GM13976 (cell line): Measurements from ENCODE around the gene VAPB.
A peak's percentile ranks its signal among the peaks of the same experiment; 100 is the strongest.

Experiments used
- DNase-seq: peaks from one replicate; pipeline ENCODE4 v3.0.0; 2012; ENCODE audit warnings: low spot score
- in situ Hi-C: fragments of 300-500 bp; cut with MboI; formaldehyde crosslinking; loops from one replicate; pipeline ENCODE4 v1.12.0; 2022; ENCODE audit warnings: low sequenced_read_pairs, mixed read lengths, inconsistent platforms; ENCODE audit not compliant: unreplicated experiment
- TF ChIP-seq, protein P1 (sequence below): IDR thresholded peaks from 2 replicates; pipeline ENCODE4 v1.5.1; 2012; ENCODE audit warnings: borderline replicate concordance, mild to moderate bottlenecking; ENCODE audit not compliant: insufficient read depth; ENCODE audit errors: extremely low read depth, missing control alignments, control extremely low read depth

The VAPB gene

DNA sequence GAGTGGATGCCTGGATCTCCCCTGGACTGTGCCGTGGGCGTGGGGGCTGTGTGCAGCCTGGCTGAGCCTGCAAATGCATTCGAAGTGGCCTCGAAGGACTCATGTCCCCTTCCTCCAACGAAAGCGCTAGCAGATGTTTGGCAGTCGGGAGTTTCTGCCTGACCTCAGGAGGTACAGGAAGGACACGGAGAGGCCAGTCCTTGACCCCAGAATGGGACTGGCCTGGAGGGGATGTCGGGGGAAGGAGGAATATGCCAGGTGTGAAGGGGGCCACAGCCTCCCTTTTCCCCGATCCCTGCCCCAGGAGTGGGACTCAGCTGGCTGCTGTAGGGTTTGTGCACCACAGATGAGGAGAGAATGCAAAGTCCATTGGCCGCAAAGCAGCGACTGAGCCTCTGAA, 80.6 kb downstream of the VAPB start:
- DNase-seq: peak; percentile 22
- TF ChIP-seq, protein P1, sequence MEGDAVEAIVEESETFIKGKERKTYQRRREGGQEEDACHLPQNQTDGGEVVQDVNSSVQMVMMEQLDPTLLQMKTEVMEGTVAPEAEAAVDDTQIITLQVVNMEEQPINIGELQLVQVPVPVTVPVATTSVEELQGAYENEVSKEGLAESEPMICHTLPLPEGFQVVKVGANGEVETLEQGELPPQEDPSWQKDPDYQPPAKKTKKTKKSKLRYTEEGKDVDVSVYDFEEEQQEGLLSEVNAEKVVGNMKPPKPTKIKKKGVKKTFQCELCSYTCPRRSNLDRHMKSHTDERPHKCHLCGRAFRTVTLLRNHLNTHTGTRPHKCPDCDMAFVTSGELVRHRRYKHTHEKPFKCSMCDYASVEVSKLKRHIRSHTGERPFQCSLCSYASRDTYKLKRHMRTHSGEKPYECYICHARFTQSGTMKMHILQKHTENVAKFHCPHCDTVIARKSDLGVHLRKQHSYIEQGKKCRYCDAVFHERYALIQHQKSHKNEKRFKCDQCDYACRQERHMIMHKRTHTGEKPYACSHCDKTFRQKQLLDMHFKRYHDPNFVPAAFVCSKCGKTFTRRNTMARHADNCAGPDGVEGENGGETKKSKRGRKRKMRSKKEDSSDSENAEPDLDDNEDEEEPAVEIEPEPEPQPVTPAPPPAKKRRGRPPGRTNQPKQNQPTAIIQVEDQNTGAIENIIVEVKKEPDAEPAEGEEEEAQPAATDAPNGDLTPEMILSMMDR: no peak
- in situ Hi-C loops: no loop called here

DNA sequence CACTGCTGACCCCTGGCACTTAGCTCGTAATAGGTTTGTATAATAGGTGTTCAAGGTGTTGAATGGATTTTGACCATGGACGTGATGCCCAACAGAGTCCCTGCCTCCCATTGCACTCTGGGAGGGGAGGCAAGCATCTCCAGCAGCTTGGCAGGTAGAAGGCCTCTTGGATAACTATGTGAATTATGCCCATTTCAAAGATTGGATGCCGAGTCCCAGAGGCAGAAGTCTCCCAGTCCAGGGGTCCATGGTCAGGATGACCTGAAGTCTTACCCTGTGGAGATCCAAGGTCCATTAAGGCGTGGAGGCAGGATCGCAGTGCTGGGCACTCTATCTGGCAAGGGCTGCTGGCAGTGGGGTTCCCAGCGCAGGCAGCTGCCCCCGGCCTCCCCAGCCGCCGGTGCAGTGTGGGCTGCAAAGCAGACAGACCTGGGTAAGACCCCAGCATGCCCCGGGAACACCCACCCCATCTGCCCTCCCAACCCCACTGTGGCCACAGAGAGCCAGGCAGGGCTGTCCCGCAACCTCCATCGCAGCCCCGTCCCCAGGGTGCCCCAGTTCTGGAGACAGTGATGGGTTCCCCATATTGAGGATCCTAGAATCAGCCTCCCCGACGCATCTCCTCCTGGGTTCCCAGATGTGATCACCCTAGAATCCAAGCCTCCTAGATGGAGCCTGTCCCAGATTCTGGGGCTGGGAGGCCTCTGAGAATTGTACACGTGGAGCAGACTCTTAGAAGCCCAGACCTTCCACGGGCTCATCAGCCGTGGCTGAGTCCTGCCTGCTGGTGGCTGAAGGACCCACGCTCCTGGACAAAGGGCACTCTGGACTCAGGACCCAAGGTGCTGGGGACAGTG, 81.5 kb downstream of the VAPB start:
- DNase-seq: no peak
- in situ Hi-C loops: no loop called here
- TF ChIP-seq, protein P1: no peak

DNA sequence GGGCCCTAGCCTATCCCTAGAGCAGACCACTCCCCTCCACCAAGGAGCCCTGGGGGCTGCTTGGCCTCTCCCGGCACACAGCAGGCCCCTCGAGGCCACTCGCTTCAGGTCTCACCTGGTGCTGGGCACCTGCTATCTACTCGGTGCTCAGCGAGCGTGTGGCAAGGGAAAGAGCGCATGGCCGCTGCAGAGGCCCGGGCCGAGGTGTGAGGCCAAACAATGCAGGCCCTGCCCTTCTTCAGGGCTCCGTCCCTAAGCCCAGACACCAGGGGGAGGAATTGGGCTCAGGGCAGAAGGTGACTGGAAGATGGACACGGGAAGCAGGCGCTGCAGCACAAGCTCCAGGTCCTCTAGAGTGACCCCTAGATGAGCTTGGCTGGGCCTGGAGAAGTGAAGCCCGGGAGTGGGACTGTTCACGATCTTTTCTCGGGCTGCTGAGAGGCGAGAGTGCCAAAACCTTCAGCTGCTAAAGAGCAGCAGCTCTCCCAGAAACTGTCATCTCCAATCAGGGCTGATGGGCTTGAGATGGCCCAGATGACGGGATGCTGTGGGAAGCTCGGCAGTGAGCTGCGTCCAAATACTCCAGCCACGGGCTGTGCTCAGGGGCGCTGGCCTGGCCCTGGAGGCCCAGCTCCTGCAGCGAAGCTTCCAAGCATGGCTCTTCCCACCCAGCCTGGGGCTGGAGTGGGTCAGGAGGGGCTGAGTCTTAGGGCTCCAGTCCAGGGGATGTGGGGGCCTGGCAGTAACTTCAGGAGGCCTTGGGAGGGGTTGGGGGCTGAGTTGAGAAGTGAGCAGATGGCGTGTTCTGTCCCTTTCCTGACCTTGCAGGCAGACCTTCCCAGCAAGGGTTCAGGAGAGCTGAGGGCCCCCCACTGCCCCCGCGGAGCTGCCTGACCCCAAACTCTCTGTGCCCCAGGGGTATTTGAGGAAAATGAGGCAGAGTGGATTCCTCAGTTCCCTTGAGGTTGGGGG, 82.5 kb downstream of the VAPB start:
- TF ChIP-seq, protein P1: no peak
- in situ Hi-C loops: no loop called here
- DNase-seq: peak; percentile 12

DNA sequence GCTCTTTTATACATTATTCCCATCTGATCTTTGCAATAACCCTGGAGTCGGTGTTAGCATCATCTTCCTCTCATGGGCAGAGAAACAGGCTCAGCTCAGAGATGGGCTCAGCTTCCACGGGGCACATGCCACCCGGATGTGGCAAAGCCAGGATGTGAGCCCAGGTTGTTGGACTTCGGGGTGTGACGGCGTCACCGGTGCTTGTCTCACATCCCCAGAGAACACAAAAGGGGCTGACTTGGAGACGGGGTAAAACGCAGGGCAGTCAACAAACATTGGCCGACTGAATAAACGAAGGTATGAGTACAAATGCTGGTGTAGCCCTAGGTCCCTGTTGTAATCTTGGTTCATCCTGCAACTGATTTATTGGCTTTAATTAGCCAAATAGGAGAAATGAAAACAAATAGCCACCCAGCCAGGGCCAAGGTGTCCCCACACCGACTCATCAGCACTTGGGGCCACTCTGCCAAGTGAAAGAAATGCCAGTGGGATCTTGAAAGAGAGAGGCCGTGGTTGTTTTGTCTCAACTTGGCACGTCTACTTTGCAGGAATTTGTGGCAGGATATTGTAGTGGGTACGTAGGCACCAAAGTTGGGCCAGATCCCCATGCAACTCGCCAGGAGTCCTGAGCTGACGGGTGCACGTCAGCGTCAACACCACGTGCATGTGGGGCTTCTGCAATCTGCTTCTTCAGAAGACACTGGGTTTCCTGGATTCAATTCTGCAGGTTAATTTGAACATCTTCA, 83.4 kb downstream of the VAPB start:
- in situ Hi-C loops: no loop called here
- DNase-seq: peak; percentile 15
- TF ChIP-seq, protein P1: no peak

DNA sequence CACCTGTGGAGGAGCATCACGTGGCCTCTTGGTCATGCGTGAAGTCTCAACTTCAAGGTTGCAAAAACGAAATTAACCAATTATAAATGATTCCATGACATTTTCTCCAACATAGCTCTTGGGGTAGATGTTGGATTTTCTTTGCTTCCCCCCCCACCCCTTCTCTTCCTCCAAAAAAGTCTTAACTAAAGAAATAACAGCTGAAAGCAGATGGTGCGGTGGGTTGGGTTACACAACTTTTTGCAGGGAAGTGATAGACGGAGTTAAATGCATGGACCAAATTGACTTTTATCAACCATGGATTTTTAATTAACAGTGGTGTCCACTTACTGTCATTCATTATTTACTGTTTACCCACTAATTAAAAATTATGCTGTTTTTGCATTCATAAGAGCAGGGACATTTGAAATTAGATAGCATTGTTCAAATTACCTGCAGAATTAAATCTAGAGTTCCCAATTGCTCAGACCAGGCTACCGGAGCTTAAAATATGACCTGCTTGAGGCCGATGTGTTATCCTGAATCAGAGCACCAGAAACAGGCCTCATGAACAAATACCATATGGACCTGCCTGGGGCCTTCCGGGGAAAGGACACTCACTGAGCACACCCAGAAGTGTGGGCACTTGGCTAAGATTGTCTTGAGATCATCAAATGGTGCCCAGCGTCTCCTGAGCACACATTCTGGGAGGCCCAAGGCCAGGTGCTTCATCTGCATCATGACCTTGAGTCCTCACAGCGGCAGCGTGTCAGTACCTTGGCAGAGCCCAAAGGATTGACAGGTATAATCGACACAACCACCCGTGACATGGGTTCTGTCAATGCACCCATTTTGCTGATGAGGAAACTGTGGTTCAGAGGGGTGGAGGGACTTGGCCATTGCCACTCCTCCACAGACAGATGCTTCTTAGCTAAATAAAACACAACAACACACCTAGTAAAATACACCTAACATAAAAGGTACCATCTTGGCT, 84.7 kb downstream of the VAPB start:
- DNase-seq: no peak
- in situ Hi-C loops: no loop called here
- TF ChIP-seq, protein P1: no peak
